Stimulated activated CD8-positive, alpha-beta memory T cell treated with anti-CD3 and anti-CD28 coated beads, Interleukin-2, amount 100 ng/mL, for 1 hour (primary cell): Measurements from ENCODE around the gene ARHGAP28.

ENCODE experiments used
- DNase-seq, 2 donors: peaks; one replicate each; pipeline ENCODE4 v3.0.0-alpha.2; 2020; ENCODE audit warnings: low read depth in 2 of 2

ARHGAP28 gene

GRCh38 chr18:6960124-6960523, 230.6 kb downstream of the ARHGAP28 start:
- DNase-seq: no peak

DNA sequence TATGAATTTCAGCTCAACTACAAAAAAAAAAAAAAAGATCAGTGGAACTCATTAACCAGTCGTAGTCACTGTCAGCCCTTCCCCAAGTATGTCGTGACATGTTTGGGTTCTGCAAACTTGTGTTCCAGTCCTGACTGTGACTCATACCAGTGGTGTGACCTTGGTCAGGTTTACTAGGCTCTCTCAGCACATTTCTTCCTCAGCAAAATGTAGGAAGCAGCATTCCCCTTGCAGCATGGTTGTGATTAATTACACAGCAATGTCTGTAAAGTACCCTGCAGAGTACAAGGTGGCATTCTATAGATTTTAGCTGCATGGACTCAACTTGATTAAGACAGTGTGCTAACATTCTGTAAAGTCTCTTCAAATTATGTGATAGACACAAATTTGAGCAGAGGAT, 231.1 kb downstream of the ARHGAP28 start:
- DNase-seq: no peak

GRCh38 chr18:6961331-6961730, 231.8 kb downstream of the ARHGAP28 start:
- DNase-seq: no peak

DNA sequence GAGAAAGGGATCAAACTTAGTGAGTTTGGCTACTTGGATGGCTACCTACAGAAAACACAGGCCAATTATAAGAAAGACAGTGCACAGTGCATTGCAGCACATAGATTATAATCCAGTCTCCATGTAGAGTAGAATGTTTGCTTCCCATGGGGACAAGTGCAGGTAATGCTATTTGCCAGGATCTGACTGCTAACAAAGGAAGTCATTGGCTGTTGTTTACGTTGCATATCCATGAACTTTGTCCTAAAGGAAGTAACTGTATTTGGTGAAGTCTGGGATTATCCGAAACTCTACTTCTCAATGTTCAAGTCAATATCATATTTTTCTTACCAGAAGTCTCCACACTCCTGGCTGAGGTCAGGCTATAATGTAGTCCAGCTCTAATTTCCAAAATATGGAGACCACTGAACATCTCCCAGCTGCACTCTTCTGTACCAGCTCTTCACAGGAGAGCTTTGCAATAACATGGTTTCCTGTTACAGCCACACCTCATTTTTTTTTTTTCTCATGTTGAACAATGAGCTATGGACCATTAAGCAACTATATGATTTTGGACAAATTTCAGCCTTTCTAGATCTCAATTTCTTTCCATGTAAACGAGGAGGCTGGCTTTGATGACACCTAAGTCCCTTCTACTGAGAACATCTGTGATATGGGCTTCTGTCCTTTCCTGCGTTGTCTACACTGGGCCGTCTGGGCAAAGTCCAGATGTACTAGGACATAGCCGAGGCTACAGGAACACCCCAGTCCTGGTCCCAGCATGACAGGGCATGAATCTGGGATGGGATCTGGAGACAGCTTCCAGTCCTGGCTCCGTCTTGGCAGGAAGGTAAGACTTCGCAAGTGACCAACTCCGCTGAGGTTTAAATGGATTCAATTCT, 233.3 kb downstream of the ARHGAP28 start:
- DNase-seq: no peak

- DNase-seq: no peak
These were observed 234.1 kb downstream of the ARHGAP28 start for GRCh38 chr18:6963452-6964097.
